ENCODE measurements around the gene ARFIP2. TPM values are rescaled to one million over a fixed set of nuclear protein-coding genes. Genes with fewer than 3 reads are reported as not detected.

The ARFIP2 gene
- polyA plus RNA-seq, 4 donors: 63.9 to 71.0 (median 68.1) TPM

GRCh38 chr11:6483015-6483414, 1.9 kb upstream of the ARFIP2 start:
- DNase-seq (ENCODE audit: low read depth in 4 of 4, low spot score in 3 of 4): no peak

- DNase-seq (ENCODE audit: low read depth in 4 of 4, low spot score in 3 of 4): no peak
Observed at GRCh38 chr11:6482441-6482840, 1.3 kb upstream of the ARFIP2 start.

DNA sequence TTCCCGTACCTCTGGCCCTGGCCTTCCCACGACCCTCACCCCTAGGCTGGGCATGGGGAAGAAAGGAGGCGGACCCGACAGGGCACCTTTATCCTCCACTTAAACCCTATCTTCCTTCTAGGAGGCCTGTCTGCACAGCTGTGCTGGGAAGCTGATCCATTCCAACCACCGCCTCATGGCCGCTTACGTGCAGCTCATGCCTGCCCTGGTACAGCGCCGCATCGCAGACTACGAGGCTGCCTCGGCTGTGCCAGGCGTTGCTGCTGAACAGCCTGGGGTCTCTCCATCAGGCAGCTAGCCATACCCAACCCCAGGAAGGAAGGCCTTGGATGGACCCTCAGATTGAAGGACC, 769 bp upstream of the ARFIP2 start:
- DNase-seq (ENCODE audit: low read depth in 4 of 4, low spot score in 3 of 4): no peak

DNA sequence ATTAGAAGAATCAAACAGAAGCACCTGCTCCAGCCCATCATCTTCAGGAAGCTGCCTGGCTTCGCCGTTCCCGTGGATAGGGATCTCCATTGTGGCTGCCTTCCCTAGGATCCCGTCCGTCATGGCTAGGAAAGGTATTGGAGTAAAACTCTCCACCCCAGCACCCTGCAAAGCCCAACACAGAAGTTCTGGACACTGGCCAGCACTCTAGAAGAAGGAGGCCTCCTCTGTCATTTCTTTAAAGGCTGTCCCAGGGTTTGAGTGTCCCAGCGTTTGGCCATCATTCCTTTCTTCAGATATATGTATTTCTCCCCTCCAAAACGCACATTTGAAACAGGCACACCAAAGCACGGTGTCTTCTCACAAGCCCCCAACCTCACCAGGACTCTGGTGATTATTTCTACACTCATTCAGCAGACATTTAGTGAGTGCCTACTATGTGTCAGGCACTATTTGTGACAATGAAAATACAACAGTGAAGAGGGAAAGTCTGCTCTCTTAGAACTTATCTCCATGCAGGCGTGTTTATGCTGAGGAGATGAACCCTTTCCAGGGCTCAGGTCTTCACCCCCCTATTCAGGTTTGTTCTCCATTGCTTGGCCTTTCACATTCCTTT, 724 bp downstream of the ARFIP2 start:
- DNase-seq (ENCODE audit: low read depth in 4 of 4, low spot score in 3 of 4): no peak

DNA sequence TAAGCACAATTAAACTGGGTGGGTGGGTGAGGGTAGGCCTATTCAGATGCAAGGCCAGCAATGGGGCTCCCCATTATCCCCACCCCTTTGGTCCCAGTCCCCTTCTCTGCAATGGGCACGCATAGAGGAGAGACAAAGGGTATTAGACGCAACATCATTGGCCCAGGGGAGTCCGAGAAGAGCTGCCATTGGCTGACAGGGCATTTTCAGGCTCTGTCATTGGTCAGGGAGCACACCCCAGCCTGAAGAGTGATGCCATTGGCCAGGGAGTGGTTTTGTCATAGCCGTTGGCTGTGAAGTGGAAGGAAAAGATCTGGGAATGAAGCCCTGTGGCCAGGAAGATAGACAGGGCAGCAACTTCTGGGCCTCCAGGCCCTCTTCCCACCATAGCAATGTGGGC, 4.6 kb downstream of the ARFIP2 start:
- no peak for DNase-seq (ENCODE audit: low read depth in 4 of 4, low spot score in 3 of 4)

- DNase-seq (ENCODE audit: low read depth in 4 of 4, low spot score in 3 of 4): no peak
Observed at GRCh38 chr11:6475936-6476335, 5.2 kb downstream of the ARFIP2 start.

GRCh38 chr11:6474806-6475500, 6.2 kb downstream of the ARFIP2 start:
- no peak for DNase-seq (ENCODE audit: low read depth in 4 of 4, low spot score in 3 of 4)

GRCh38 chr11:6474413-6474792, 6.7 kb downstream of the ARFIP2 start:
- no peak for DNase-seq (ENCODE audit: low read depth in 4 of 4, low spot score in 3 of 4)

DNA sequence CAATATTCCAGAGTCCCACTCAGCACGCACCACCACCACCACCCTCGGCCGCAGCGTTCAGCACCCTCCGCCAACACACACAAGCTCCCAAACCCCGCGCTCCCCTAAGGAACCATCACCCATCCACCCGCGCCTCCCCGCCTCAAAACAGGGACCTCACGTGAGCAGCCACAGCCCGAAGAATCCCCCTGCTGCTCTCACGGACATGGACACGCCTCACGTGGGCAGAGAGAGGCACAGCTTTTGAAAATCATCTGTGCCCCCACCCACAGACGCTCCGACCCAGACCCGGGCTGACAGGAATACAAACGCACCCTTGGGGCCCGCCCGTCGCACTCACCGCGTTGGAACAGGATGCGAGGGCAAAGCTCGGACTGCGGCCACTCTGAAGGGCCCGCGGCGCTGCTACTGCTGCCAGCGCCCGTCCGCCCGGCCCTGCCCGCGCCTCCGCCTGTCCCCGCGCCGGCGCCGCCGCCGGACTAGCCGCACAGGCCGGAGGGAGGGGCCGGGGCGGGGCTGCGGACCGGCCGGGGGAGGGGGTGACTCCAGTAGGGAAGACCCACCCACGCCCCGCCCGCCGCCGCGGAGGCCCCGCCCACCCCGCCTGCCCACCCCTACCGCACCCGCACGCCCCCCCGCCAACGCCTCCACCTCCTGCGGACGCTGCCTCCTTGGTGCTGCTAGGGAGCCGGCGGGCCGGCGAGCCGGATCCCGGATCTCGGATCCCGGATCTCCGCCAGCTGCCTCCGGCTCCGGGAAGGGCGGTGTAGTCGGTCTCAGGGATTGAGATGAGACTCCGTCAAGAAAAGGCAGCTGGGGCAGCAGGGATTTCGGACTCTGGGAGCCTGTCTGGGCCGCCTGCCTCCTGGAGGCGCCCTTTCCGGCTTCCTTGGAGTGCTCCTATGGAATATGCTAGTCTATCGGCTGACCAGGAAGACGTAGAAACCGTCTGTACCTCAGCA, 7.4 kb downstream of the ARFIP2 start, which contains the start of gene TRIM3:
Gene TRIM3 (minus strand): TSS at position 491 of the 962 bp plus-strand sequence. CDS start 8,246 bp downstream, outside the sequence.
- DNase-seq (ENCODE audit: low read depth in 4 of 4, low spot score in 3 of 4): peak in 3 of 4 donors; percentile 76 to 83 (median 78)

- DNase-seq (ENCODE audit: low read depth in 4 of 4, low spot score in 3 of 4): no peak
Observed at GRCh38 chr11:6472934-6473333, 8.2 kb downstream of the ARFIP2 start.

DNA sequence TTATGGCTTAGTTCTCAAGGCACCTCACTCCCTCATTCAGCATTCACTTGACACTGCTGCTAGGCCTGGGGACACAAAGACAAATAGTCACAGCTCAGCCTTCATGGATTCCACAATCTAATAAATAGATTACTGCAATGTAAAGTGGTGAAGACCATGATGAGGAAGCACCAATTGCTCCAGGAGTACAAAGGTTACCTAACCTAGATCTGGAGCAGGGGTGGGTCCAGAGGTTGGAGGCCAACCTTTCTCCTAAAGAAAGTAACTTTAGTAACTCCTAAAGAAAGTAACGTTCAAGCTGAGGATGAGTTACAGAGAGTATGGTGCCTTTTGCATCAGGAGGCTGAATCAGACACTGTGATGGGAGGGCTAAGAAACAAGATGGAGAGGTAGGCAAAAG, 11.5 kb downstream of the ARFIP2 start:
- DNase-seq (ENCODE audit: low read depth in 4 of 4, low spot score in 3 of 4): no peak

GRCh38 chr11:6468712-6469495, 12.2 kb downstream of the ARFIP2 start:
- peak; percentile 83 to 91 (median 90) for DNase-seq (ENCODE audit: low read depth in 4 of 4, low spot score in 3 of 4)

GRCh38 chr11:6459099-6459450, 22.1 kb downstream of the ARFIP2 start:
- DNase-seq (ENCODE audit: low read depth in 4 of 4, low spot score in 3 of 4): no peak

- DNase-seq (ENCODE audit: low read depth in 4 of 4, low spot score in 3 of 4): no peak
Observed at GRCh38 chr11:6458352-6459098, 22.6 kb downstream of the ARFIP2 start.

DNA sequence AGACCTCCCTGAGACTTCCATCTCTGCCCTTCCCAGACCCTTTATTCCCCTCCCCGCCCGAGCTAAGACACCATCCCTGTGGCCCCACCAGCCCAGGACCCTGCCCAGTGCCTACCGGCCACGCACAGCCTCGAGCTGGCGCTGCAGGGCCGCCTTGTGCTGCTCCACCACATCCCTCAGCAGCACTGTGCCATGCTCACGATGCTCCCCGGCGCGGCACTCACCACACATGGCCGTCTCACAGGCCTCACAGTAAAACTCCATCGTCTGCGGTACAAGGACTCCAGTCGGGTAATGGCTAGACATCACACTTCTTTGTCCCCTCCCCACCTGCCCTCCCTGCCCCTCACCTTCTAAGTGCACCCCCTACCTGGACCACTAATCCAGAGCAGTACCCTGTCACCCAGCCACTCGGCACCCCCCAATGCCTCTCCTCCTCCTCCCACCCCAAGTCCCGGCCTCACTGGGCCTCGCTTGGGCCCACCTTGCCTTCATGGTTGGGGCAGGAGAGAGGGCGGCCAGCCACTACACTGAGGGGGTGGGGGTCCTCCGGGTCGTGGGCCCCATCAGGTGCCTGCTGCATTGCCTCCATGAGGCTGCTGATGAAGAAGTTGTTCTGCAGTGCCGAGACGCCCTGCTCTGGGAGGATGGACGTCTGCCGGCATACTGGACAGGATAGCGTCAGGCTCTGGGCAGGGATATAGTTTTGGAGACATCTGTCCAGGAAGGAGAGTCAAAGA, 23.4 kb downstream of the ARFIP2 start:
- DNase-seq (ENCODE audit: low read depth in 4 of 4, low spot score in 3 of 4): no peak

DNA sequence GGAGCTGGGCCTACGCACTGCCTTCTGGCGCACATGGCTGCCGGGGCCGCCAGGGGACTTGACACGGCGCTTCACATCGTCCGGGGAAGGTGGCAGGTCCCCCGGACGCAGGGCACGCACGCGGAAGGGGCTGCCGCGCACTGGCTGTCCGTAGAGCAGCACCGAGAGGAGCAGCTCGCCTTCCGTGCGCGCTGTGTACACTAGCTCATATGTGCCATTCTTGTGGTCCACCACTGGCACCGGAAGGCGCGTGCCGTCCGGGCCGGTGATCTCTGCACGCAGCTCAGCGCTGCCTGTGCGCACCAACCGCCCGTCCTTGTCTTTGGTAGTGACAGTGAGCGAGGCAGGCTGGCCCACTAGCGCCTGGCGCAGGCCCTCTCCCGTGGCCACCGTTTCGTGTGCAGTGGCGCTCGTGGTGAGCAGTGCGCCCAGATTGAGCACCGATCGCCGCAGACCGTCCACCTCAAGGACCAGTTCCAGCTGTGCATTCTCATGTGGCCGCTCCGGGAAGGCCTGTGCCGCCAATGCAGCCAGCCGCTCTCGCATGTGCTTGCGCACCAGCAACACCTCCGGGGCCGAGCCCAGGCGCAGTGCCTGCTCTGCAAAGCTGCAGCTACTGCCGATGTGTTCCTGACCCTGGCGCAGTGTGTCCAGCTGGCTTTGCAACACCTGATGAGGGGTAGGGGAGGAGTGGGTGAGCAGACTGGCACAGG, 24.6 kb downstream of the ARFIP2 start:
- DNase-seq (ENCODE audit: low read depth in 4 of 4, low spot score in 3 of 4): no peak

DNA sequence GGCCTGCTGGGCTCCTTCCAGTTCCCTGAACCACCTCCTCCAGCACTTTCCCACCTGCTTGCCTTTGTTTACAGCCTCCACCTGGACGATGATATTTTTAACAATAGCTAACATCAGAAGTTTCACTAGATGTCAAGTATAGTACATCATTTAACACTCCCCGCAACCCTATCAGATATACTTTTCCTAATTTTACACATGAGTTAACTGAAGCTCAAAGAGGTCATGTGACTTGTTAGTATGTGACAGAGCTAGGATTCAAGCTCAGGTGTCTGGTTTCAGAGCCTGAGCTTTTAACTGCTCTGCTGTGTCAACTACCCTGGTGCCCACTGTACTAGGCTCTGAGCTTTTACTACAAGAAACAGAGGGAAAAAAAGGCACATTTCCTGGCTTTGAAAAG, 26.1 kb downstream of the ARFIP2 start:
- no peak for DNase-seq (ENCODE audit: low read depth in 4 of 4, low spot score in 3 of 4)

- no peak for DNase-seq (ENCODE audit: low read depth in 4 of 4, low spot score in 3 of 4)
Observed at GRCh38 chr11:6453152-6453551, 28.0 kb downstream of the ARFIP2 start.

DNA sequence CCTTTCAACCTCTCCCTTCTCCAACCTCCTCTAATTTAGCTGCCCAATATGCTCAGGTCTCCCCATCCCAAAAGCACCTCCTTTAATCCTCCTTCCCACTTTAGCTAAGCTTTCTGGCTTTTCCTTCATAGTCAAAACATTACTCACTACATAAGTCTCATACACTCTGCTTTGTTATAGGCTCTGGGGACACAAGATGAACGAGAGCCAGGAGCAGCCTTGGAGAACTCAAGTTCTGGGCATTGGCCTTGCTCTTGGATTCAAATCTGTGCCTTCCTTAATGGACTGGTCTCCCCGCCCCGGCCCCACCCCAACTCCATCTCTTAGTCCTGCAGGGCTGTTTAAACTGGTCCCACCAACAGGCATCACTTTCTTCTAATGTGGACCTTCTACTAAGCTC, 28.9 kb downstream of the ARFIP2 start:
- no peak for DNase-seq (ENCODE audit: low read depth in 4 of 4, low spot score in 3 of 4)
